ENCODE results near the gene ANXA6.
A peak's percentile ranks its signal among the peaks of the same experiment; 100 is the strongest.

The ANXA6 gene

GRCh38 chr5:151110992-151111391 is 46.6 kb downstream of the ANXA6 start:
- H3K4me3 Mint-ChIP-seq: no peak overlapping the region
- H3K36me3 Mint-ChIP-seq (ENCODE audit: low read depth): peaks cover 46% of the 10 kb centered on the region
- H3K27ac Mint-ChIP-seq: peak overlapping the region in 2 of 3 experiments; percentile 53 to 76
- no peaks in the 10 kb centered on the region for H3K9me3 Mint-ChIP-seq
- H3K27me3 Mint-ChIP-seq (ENCODE audit: low read depth): no peaks in the 10 kb centered on the region
- H3K4me1 Mint-ChIP-seq: peaks cover 20% of the 10 kb centered on the region
- TF ChIP-seq, protein P1, sequence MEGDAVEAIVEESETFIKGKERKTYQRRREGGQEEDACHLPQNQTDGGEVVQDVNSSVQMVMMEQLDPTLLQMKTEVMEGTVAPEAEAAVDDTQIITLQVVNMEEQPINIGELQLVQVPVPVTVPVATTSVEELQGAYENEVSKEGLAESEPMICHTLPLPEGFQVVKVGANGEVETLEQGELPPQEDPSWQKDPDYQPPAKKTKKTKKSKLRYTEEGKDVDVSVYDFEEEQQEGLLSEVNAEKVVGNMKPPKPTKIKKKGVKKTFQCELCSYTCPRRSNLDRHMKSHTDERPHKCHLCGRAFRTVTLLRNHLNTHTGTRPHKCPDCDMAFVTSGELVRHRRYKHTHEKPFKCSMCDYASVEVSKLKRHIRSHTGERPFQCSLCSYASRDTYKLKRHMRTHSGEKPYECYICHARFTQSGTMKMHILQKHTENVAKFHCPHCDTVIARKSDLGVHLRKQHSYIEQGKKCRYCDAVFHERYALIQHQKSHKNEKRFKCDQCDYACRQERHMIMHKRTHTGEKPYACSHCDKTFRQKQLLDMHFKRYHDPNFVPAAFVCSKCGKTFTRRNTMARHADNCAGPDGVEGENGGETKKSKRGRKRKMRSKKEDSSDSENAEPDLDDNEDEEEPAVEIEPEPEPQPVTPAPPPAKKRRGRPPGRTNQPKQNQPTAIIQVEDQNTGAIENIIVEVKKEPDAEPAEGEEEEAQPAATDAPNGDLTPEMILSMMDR (IDR thresholded peaks at IDR 0.05; ENCODE audit: unreplicated experiment in 3 of 3): no peak

DNA sequence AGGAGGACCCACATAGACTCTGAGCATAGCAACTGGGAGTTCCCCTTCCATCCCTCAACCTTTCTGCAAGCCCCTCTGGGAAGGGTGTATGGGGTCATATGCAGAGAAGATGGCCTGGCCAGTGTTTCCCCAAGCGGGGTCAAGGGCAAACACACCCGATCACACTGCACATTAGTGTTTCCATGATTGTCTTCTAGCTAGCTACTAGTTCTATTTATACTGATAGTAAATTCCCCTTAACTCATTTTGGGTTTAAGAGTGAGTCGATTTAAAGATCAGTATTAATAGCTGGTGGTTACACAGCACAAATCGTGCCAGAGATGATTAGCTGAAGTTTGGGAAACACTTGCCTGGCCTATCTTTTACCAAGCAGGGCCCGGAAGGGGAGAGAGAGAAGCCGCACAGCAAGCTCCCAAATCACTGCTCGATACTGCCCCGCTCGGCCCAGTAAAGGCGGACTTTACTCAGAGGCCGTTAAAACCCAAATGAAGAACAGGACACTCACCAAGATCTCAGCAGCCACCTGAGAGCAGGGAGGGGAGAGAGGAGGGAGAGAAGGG is 47.4 kb downstream of the ANXA6 start:
- Mint-ChIP-seq H3K4me3 (no peak overlapping the region), H3K27ac (peak overlapping the region in 2 of 3 experiments; percentile 53 to 76), H3K36me3 (ENCODE audit: low read depth) (peaks cover 50% of the 10 kb centered on the region), H3K9me3 (no peaks in the 10 kb centered on the region), H3K27me3 (ENCODE audit: low read depth) (no peaks in the 10 kb centered on the region), H3K4me1 (peaks cover 22% of the 10 kb centered on the region)
- TF ChIP-seq, protein P1 (IDR thresholded peaks at IDR 0.05; ENCODE audit: unreplicated experiment in 3 of 3): no peak

- Mint-ChIP-seq H3K9me3 (no peaks in the 10 kb centered on the region), H3K4me3 (no peak overlapping the region), H3K36me3 (ENCODE audit: low read depth) (peaks cover 56% of the 10 kb centered on the region), H3K27ac (peak overlapping the region in 1 of 3 experiments; percentile 1), H3K27me3 (ENCODE audit: low read depth) (no peaks in the 10 kb centered on the region), H3K4me1 (peaks cover 31% of the 10 kb centered on the region)
- TF ChIP-seq, protein P1 (IDR thresholded peaks at IDR 0.05; ENCODE audit: unreplicated experiment in 3 of 3): no peak
Measured at GRCh38 chr5:151108566-151108965, 49.0 kb downstream of the ANXA6 start.

GRCh38 chr5:151107738-151108520 is 49.6 kb downstream of the ANXA6 start:
- H3K27ac Mint-ChIP-seq: peak overlapping the region in 1 of 3 experiments; percentile 1
- TF ChIP-seq, protein P1 (IDR thresholded peaks at IDR 0.05; ENCODE audit: unreplicated experiment in 3 of 3): no peak

GRCh38 chr5:151107084-151107483 is 50.5 kb downstream of the ANXA6 start:
- H3K36me3 Mint-ChIP-seq (ENCODE audit: low read depth): peaks cover 55% of the 10 kb centered on the region
- H3K4me1 Mint-ChIP-seq: peaks cover 34% of the 10 kb centered on the region
- H3K27ac Mint-ChIP-seq: no peak overlapping the region
- H3K9me3 Mint-ChIP-seq: no peaks in the 10 kb centered on the region
- H3K4me3 Mint-ChIP-seq: no peak overlapping the region
- TF ChIP-seq, protein P1 (IDR thresholded peaks at IDR 0.05; ENCODE audit: unreplicated experiment in 3 of 3): no peak
- no peaks in the 10 kb centered on the region for H3K27me3 Mint-ChIP-seq (ENCODE audit: low read depth)

More at GRCh38 chr5:151107738-151108520, 49.6 kb downstream of the ANXA6 start:
- H3K36me3 Mint-ChIP-seq (ENCODE audit: low read depth): peaks cover 59% of the 10 kb centered on the region
- no peaks in the 10 kb centered on the region for H3K27me3 Mint-ChIP-seq (ENCODE audit: low read depth)
- H3K9me3 Mint-ChIP-seq: no peaks in the 10 kb centered on the region
- H3K4me1 Mint-ChIP-seq: peaks cover 34% of the 10 kb centered on the region
- no peak overlapping the region for H3K4me3 Mint-ChIP-seq

All from nephron (organoid).